NB4 (cell line): ENCODE measurements around the gene DIO3.

Experiments used
- POLR2A ChIP-seq: IDR thresholded peaks from 2 replicates; pipeline ENCODE4 v1.6.1; 2011; ENCODE audit warnings: mild to moderate bottlenecking; ENCODE audit not compliant: insufficient read length; ENCODE audit errors: extremely low read depth
- TF ChIP-seq, protein P1 (sequence below): IDR thresholded peaks from one replicate; pipeline ENCODE4 v1.5.1; 2012; ENCODE audit warnings: low read depth, low read length
- TF ChIP-seq, protein P2 (sequence below): IDR thresholded peaks from 2 replicates; pipeline ENCODE4 v1.6.1; 2011; ENCODE audit warnings: low read depth, low read length

DNA sequence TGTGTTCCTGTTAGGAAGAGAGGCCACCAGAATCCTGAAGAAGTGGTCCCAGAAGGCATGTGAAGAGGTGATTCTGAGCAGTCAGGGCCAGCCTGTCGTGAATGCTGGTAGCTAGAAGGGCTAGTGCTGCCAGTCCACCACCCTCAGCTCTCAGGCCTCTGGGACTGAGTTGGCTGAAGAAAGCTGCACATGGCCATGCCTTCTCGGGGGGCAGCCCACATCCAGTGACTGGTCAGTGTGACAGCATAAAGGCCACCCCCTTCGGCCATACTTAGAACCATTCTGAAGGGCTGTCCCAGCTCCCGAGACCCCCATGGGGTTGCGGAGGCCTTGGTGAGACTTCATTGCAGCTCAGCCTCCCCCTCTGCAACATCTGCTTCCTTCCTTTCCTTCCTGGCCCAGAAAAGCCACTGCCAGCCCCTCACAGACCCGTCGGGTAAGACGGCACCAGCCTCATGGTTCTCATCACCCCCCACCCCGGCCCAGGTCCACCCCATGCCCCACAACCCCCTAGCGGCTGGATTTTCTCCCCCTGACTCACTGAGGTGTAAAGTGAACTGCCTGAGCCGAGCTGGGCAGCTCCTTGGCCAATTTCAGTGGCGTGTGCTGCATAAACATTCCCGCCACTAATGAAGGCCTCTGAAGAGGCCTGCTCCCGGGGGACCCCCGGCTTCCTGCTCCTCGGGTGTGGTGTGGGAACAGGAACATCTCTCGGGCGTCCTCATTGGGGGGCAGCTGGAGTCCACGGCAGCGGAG lies 49.5 kb upstream of the DIO3 start:
- TF ChIP-seq, protein P1, sequence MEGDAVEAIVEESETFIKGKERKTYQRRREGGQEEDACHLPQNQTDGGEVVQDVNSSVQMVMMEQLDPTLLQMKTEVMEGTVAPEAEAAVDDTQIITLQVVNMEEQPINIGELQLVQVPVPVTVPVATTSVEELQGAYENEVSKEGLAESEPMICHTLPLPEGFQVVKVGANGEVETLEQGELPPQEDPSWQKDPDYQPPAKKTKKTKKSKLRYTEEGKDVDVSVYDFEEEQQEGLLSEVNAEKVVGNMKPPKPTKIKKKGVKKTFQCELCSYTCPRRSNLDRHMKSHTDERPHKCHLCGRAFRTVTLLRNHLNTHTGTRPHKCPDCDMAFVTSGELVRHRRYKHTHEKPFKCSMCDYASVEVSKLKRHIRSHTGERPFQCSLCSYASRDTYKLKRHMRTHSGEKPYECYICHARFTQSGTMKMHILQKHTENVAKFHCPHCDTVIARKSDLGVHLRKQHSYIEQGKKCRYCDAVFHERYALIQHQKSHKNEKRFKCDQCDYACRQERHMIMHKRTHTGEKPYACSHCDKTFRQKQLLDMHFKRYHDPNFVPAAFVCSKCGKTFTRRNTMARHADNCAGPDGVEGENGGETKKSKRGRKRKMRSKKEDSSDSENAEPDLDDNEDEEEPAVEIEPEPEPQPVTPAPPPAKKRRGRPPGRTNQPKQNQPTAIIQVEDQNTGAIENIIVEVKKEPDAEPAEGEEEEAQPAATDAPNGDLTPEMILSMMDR = no peak
- no peak for TF ChIP-seq POLR2A
- TF ChIP-seq, protein P2, sequence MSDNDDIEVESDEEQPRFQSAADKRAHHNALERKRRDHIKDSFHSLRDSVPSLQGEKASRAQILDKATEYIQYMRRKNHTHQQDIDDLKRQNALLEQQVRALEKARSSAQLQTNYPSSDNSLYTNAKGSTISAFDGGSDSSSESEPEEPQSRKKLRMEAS = no peak
